Sigmoid colon (tissue), 7 donors: ENCODE data around the gene SULT1C4. TPM values are rescaled to one million over a fixed set of nuclear protein-coding genes. Genes with fewer than 3 reads are reported as not detected.
"Not testable (repeated sequence)": the region's sequence is repeated elsewhere in the genome, so short reads cannot be mapped to it uniquely, and the experiment has no call there.

Experiments used
- DNase-seq: peaks from one replicate; pipeline ENCODE4 v3.0.0-alpha.2; 2019
- H3K27ac ChIP-seq, 4 donors: fragments of 200-600 bp; sonication (generic); one replicate each; pipeline ENCODE4 v1.5.1; 2016 to 2019; ENCODE audit warnings: mild to moderate bottlenecking in 1 of 4
- H3K27me3 ChIP-seq, 3 donors: fragments of 200-600 bp; sonication (generic); one replicate each; pipeline ENCODE4 v1.5.1; 2019; ENCODE audit warnings: mild to moderate bottlenecking in 1 of 3
- H3K36me3 ChIP-seq, 4 donors: fragments of 200-600 bp; sonication (generic); one replicate each; pipeline ENCODE4 v1.5.1; 2016 to 2019
- H3K4me1 ChIP-seq, 4 donors: fragments of 200-600 bp; sonication (generic); one replicate each; pipeline ENCODE4 v1.5.1; 2017 to 2019
- H3K4me3 ChIP-seq, 4 donors: fragments of 200-600 bp; sonication (generic); one replicate each; pipeline ENCODE4 v1.5.1; 2017 to 2019; ENCODE audit warnings: mild to moderate bottlenecking in 2 of 4, moderate library complexity in 1 of 4
- H3K9me3 ChIP-seq, 4 donors: fragments of 200-600 bp in 3 of 4; sonication (generic) in 3 of 4; one replicate each; pipeline versions ENCODE4 v1.5.1 to v1.6.1; 2013 to 2019
- EP300 ChIP-seq, 4 donors: sonication (generic); formaldehyde crosslinking; IDR thresholded peaks; one replicate each; pipeline ENCODE4 v1.6.1; 2017; ENCODE audit warnings: antibody characterized with exemption in 4 of 4
- POLR2A ChIP-seq, 2 donors: fragments of 450-650 bp; IDR thresholded peaks; one replicate each; pipeline ENCODE4 v1.6.1; 2016; ENCODE audit warnings: antibody characterized with exemption in 2 of 2, mild to moderate bottlenecking in 2 of 2, moderate library complexity in 2 of 2
- POLR2AphosphoS5 ChIP-seq, 4 donors: sonication (generic); formaldehyde crosslinking; IDR thresholded peaks; one replicate each; pipeline ENCODE4 v1.6.1; 2017; ENCODE audit warnings: antibody characterized with exemption in 4 of 4
- WGBS, 2 donors: extraction: QIAGEN DNeasy Blood & Tissue Kit; methylation state at CpG; one replicate each; pipeline ENCODE4 v1.1.7; 2013; 5-methylcytosine and 5-hydroxymethylcytosine counted together
- intact Hi-C: fragments of 100-400 bp; cut with DNase I; formaldehyde crosslinking; loops from one replicate; pipeline ENCODE4 v1.15.1; 2023
- polyA plus RNA-seq, 3 donors: library from polyadenylated mRNA; stranded (reverse); fragments of 200-250 nt; gene quantifications; one replicate each; pipeline ENCODE4 v1.2.3, GENCODE V29; 2013
- total RNA-seq, 4 donors: library from RNA; depleted of rRNA; stranded (reverse); fragments of >200 nt; gene quantifications; one replicate each; pipeline ENCODE4 v1.1.0, GENCODE V29; 2016
- TF ChIP-seq, protein P1 (sequence below), 4 experiments: fragments of 450-650 bp in 3 of 4; fragments of 200-600 bp in 1 of 4; IDR thresholded peaks; one replicate each; pipeline ENCODE4 v1.5.1; 2016 to 2019; ENCODE audit warnings: antibody characterized with exemption in 4 of 4, mild to moderate bottlenecking in 3 of 4, moderate library complexity in 2 of 4
- donor health status: healthy with polysubstance abuse.
- donor health status: Bipolar disorder and iron deficiency.
- donor health status: healthy.

SULT1C4 gene
- total and polyA plus RNA-seq, 7 donors = 0.60 to 7.2 (median 3.1) TPM; not detected in 1

DNA sequence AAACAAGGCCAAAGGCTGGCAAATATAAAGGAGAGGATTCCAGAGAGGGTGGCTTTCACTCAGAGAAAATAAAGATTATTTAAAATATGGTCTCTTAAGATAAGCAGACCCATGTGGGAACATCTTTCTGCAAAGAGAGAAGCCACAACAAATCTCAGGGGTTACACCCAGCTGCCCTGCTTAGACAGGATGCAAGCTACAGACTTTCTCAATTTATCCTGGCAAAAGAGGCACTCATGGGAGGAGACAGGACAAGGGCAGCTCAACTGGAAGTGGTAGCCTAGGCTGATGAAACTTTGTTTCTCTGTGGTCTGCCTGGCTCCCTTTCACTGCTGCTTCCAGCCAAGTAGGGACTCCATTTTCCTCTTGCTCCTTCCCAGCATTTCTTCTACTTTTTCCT is 25.9 kb upstream of the SULT1C4 start:
- Histone ChIP-seq H3K4me3 (no peak overlapping the region), H3K4me1 (no peaks in the 10 kb centered on the region), H3K27me3 (peaks cover 0 to 3% (median 0%) of the 10 kb centered on the region in 3 donors), H3K9me3 (no peaks in the 10 kb centered on the region), H3K27ac (no peak overlapping the region), H3K36me3 (no peaks in the 10 kb centered on the region)
- no peak for DNase-seq
- intact Hi-C loops = loop anchor here (2.0 kb wide), 1 partner anchor 231 kb away; no protein-coding TSS in a partner anchor
- TF ChIP-seq EP300 (IDR thresholded peaks at IDR 0.05) (no peak), POLR2A (IDR thresholded peaks at IDR 0.05) (no peak), POLR2AphosphoS5 (IDR thresholded peaks at IDR 0.05) (no peak)
- TF ChIP-seq, protein P1, sequence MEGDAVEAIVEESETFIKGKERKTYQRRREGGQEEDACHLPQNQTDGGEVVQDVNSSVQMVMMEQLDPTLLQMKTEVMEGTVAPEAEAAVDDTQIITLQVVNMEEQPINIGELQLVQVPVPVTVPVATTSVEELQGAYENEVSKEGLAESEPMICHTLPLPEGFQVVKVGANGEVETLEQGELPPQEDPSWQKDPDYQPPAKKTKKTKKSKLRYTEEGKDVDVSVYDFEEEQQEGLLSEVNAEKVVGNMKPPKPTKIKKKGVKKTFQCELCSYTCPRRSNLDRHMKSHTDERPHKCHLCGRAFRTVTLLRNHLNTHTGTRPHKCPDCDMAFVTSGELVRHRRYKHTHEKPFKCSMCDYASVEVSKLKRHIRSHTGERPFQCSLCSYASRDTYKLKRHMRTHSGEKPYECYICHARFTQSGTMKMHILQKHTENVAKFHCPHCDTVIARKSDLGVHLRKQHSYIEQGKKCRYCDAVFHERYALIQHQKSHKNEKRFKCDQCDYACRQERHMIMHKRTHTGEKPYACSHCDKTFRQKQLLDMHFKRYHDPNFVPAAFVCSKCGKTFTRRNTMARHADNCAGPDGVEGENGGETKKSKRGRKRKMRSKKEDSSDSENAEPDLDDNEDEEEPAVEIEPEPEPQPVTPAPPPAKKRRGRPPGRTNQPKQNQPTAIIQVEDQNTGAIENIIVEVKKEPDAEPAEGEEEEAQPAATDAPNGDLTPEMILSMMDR (IDR thresholded peaks at IDR 0.05) = no peak

DNA sequence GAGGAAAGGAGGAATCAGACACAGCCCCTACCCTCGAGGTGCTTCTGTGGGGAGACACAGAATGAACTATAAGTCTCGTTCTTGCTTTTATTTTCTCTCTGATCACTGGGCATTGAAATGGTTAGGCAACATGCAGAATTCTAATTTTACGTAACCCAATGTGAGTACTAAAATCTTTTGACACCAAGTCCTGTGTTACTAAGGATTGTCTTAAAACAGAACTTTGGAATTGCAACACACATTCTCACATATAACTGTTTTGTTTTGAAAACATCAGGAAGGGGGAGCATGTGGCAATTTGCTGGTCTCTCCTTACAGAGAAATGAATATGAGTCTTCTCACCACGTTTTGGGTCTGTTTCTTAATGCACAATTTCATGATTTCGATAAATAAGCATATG is 23.6 kb upstream of the SULT1C4 start:
- no peaks in the 10 kb centered on the region for H3K36me3 ChIP-seq
- no peaks in the 10 kb centered on the region for H3K9me3 ChIP-seq
- H3K27ac ChIP-seq = no peak overlapping the region
- no peak overlapping the region for H3K4me3 ChIP-seq
- no peak for TF ChIP-seq EP300 (IDR thresholded peaks at IDR 0.05)
- no peak for TF ChIP-seq POLR2A (IDR thresholded peaks at IDR 0.05)
- TF ChIP-seq, protein P1 (IDR thresholded peaks at IDR 0.05) = no peak
- TF ChIP-seq POLR2AphosphoS5 (IDR thresholded peaks at IDR 0.05) = no peak
- 66 to 74% methylated on average over 5 of the region's 5 CpGs for WGBS, 2 donors
- intact Hi-C loops = no loop called here
- no peaks in the 10 kb centered on the region for H3K4me1 ChIP-seq
- H3K27me3 ChIP-seq = peaks cover 0 to 3% (median 0%) of the 10 kb centered on the region in 3 donors
- DNase-seq = no peak

DNA sequence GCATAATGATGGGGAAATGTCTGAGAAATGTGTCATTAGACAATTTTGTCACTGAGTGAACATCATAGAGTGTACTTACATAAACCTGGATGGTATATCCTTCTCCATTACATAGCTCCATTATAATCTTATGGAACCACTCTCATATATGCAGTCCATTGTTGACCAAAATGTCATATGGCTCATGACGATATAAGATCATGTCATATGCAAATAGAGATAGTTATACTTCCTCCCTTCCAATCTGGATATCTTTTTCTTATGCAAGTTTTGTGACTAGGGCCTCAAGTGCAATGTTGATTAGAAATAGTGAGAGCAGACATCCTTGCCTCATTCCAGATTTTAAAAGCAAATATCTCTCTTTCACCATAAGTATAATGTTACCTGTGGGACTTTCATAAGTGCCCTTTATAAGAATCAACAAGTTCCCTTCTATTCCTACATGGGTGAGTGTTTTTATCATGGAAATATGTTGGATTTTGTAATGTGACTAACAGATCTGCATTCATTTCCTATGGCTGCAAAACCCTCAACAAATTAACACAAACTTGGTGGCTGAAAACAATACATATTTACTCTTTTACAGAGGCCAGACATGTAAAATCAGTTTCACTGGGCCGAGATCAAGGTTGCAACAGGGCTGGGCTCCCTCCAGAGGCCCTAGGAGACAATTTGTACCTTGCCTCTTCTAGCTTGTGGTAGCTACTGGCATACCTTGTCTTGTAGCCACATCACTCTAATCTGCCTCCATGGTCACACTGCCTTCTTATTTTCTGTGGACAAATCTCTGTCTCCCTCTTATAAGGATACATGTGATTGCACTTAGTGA is 21.6 kb upstream of the SULT1C4 start:
- Histone ChIP-seq H3K4me3 (no peak overlapping the region), H3K36me3 (no peaks in the 10 kb centered on the region), H3K9me3 (no peaks in the 10 kb centered on the region), H3K27ac (no peak overlapping the region), H3K4me1 (no peaks in the 10 kb centered on the region), H3K27me3 (no peaks in the 10 kb centered on the region)
- TF ChIP-seq EP300 (IDR thresholded peaks at IDR 0.05) = no peak
- no peak for TF ChIP-seq POLR2AphosphoS5 (IDR thresholded peaks at IDR 0.05)
- TF ChIP-seq, protein P1 (IDR thresholded peaks at IDR 0.05) = no peak
- no peak for TF ChIP-seq POLR2A (IDR thresholded peaks at IDR 0.05)
- 72 to 82% methylated on average over 2 of the region's 2 CpGs for WGBS, 2 donors
- intact Hi-C loops = no loop called here
- no peak for DNase-seq

DNA sequence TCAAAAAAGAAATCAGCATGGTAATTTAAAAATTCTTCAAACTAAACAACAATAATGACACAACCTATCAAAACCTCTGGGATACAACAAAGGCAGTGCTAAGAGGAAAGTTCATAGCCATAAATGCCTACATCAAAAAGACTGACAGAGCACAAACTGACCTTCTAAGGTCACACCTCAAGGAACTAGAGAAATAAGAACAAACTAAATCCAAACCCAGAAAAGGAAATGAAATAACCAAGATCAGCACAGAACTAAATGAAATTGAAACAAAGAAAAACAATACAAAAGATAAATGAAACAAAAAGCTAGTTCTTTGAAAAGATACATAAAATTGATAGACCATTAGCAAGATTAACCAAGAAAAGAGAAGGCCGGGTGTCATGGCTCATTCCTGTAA is 18.4 kb upstream of the SULT1C4 start:
- H3K4me1 ChIP-seq, H3K36me3 ChIP-seq, H3K27me3 ChIP-seq, intact Hi-C loops, H3K27ac ChIP-seq, DNase-seq, H3K9me3 ChIP-seq, H3K4me3 ChIP-seq: not testable (repeated sequence)
- 84 to 88% methylated on average over 1 of the region's 1 CpG for WGBS, 2 donors

DNA sequence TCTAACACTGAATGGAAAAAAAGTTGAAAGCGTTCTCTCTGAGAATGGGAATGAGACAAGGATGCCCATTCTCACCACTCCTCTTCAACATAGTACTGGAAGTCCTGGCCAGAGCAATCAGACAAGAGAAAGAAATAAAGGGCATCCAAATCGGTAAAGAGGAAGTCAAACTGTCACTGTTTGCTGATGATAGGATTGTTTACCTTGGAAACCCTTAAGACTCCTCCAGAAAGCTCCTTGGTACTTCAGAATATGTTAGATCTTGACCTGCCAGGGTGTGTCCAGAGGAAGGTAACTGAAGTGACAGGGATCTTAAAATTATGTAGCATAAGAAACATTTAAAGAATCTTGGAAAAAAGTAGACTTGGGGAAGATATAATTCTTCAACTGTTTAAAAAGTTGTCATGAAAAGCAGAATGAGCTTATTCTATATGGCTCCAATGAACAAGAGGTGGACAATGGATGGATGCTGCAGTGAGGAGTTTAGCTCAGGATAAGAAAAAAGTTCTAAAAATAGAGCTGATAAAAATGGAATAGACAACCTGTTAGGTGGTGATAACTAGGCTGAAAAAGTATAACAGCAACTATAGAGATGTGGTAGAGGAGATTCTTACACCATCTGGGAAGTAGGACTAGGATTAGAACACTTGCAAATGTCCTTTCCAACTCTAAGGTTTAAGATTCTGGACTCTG is 16.8 kb upstream of the SULT1C4 start:
- intact Hi-C loops = no loop called here
- no peak for DNase-seq
- H3K36me3 ChIP-seq = no peaks in the 10 kb centered on the region
- no peak overlapping the region for H3K4me3 ChIP-seq
- no peaks in the 10 kb centered on the region for H3K27me3 ChIP-seq
- H3K27ac ChIP-seq = no peak overlapping the region
- TF ChIP-seq POLR2AphosphoS5 (IDR thresholded peaks at IDR 0.05) (no peak), EP300 (IDR thresholded peaks at IDR 0.05) (no peak), POLR2A (IDR thresholded peaks at IDR 0.05) (no peak)
- TF ChIP-seq, protein P1 (IDR thresholded peaks at IDR 0.05) = no peak
- no peaks in the 10 kb centered on the region for H3K4me1 ChIP-seq
- no peaks in the 10 kb centered on the region for H3K9me3 ChIP-seq
- WGBS, 2 donors = 32 to 49% methylated on average over 2 of the region's 2 CpGs
